K562 (cell line): Measurements from ENCODE around the gene RNF26. TPM values are rescaled to one million over a fixed set of nuclear protein-coding genes. Genes with fewer than 3 reads are reported as not detected.

Experiments
- CREBBP ChIP-seq: IDR thresholded peaks from one replicate; pipeline ENCODE4 v1.6.1; 2012; ENCODE audit warnings: low read depth, mild to moderate bottlenecking, control low read depth, inconsistent platforms, low read length
- ETV6 ChIP-seq, 3 experiments: fragments of 150-350 bp in 1 of 3; sonication (generic) in 1 of 3; formaldehyde crosslinking in 1 of 3; IDR thresholded peaks; 2 replicates each; pipeline versions ENCODE4 v1.6.1 to v1.8.0; 2014 to 2022; ENCODE audit warnings: borderline replicate concordance in 2 of 3, low read depth in 2 of 3, antibody characterized with exemption in 1 of 3, low read length in 1 of 3, mild to moderate bottlenecking in 1 of 3, missing genetic modification reagents in 1 of 3
- EZH2 ChIP-seq: IDR thresholded peaks from 2 replicates; pipeline ENCODE4 v1.6.1; 2012; ENCODE audit warnings: low read depth, mild to moderate bottlenecking, inconsistent platforms, low read length, borderline replicate concordance
- FOSL1 ChIP-seq: fragments of 200-800 bp; sonication (Bioruptor generic); conservative IDR thresholded peaks from 2 replicates; pipeline ENCODE4 v1.6.1; 2016; ENCODE audit warnings: missing genetic modification characterization, missing compliant biosample characterization
- KDM4B ChIP-seq, 2 experiments: fragments of 450-650 bp in 1 of 2; sonication (generic) in 1 of 2; IDR thresholded peaks; 2 replicates each; pipeline ENCODE4 v1.6.1; 2016 to 2017; ENCODE audit warnings: borderline replicate concordance in 2 of 2, antibody characterized with exemption in 1 of 2, low read depth in 1 of 2, mild to moderate bottlenecking in 1 of 2
- NR2C1 ChIP-seq, 2 experiments: fragments of 450-650 bp; IDR thresholded peaks; 2 replicates each; pipeline ENCODE4 v1.6.1; 2017; ENCODE audit warnings: mild to moderate bottlenecking in 2 of 2, antibody characterized with exemption in 1 of 2, inconsistent platforms in 1 of 2, missing compliant biosample characterization in 1 of 2, missing genetic modification characterization in 1 of 2
- PHF20 ChIP-seq: fragments of 450-650 bp; IDR thresholded peaks from 2 replicates; pipeline ENCODE4 v1.6.1; 2018; ENCODE audit not compliant: partially characterized antibody
- PHF8 ChIP-seq: fragments of 200-600 bp; sonication (generic); IDR thresholded peaks from 2 replicates; pipeline ENCODE4 v1.6.1; 2012; ENCODE audit warnings: mixed run types, mild to moderate bottlenecking, inconsistent platforms, low read length, moderate library complexity, borderline replicate concordance
- RAD21 ChIP-seq, 2 experiments: fragments of 250-450 bp in 1 of 2; fragments of 450-650 bp in 1 of 2; sonication (Bioruptor Pico) in 1 of 2; formaldehyde crosslinking in 1 of 2; IDR thresholded peaks in 1 of 2; conservative IDR thresholded peaks in 1 of 2; 2 replicates each; pipeline versions ENCODE4 v1.4.0 to v1.8.0; 2020 to 2022; ENCODE audit warnings: mild to moderate bottlenecking in 2 of 2, moderate library complexity in 1 of 2
- XRCC4 ChIP-seq: IDR thresholded peaks from one replicate; pipeline ENCODE4 v1.6.1; 2011; ENCODE audit not compliant: insufficient read depth, insufficient read length; ENCODE audit errors: extremely low read depth
- ZKSCAN3 ChIP-seq: fragments of 250-450 bp; sonication (Bioruptor Pico); IDR thresholded peaks from 2 replicates; pipeline ENCODE4 v1.4.0; 2020
- ZNF212 ChIP-seq: fragments of 450-650 bp; formaldehyde crosslinking; IDR thresholded peaks from 2 replicates; pipeline ENCODE4 v1.4.0; 2020; ENCODE audit warnings: mild to moderate bottlenecking
- ZNF311 ChIP-seq: fragments of 250-450 bp; sonication (Bioruptor Pico); IDR thresholded peaks from 2 replicates; pipeline ENCODE4 v1.4.0; 2020; ENCODE audit warnings: mild to moderate bottlenecking, moderate library complexity
- ZNF583 ChIP-seq: fragments of 250-450 bp; sonication (Bioruptor Pico); IDR thresholded peaks from 2 replicates; pipeline ENCODE4 v1.4.0; 2020
- ZNF717 ChIP-seq: fragments of 250-450 bp; sonication (Bioruptor Pico); IDR thresholded peaks from 2 replicates; pipeline ENCODE4 v1.5.0; 2021
- ZNF77 ChIP-seq: fragments of 250-450 bp; sonication (Bioruptor Pico); IDR thresholded peaks from 2 replicates; pipeline ENCODE4 v1.5.0; 2020
- ZNF780A ChIP-seq: fragments of 250-450 bp; sonication (Bioruptor Pico); IDR thresholded peaks from 2 replicates; pipeline ENCODE4 v1.5.0; 2021; ENCODE audit warnings: mild to moderate bottlenecking
- polyA plus RNA-seq, 8 experiments: library from polyadenylated mRNA; depleted of rRNA in 4 of 8; stranded (reverse) in 5 of 8; unstranded in 3 of 8; fragments of >200 nt; fragmentation: Nextera tagmentation in 2 of 8; fragmentation: Illumina TruSeq in 1 of 8; extraction: Ambion mirVana in 2 of 8; extraction: Trizol in 1 of 8; gene quantifications; 2 replicates each; pipeline versions ENCODE4 v1.2.1 to v1.2.3, GENCODE V29; 2011 to 2014; ENCODE audit warnings: inconsistent platforms in 1 of 8, missing spikeins in 1 of 8
- total RNA-seq, 7 experiments: library from RNA; depleted of rRNA in 6 of 7; stranded (reverse); fragments of >200 nt in 6 of 7; fragmentation: Illumina TruSeq in 2 of 7; extraction: Trizol in 2 of 7; gene quantifications; 2 replicates each; pipeline versions ENCODE4 v1.2.1 to v1.2.3, GENCODE V29; 2011 to 2021; ENCODE audit warnings: low replicate concordance in 1 of 7
- TF ChIP-seq, protein P1 (sequence below): sonication (generic); formaldehyde crosslinking; IDR thresholded peaks from 2 replicates; pipeline ENCODE4 v1.8.1; 2022; ENCODE audit warnings: missing genetic modification reagents
- TF ChIP-seq, protein P2 (sequence below): sonication (generic); formaldehyde crosslinking; IDR thresholded peaks from 2 replicates; pipeline ENCODE4 v1.8.0; 2022; ENCODE audit warnings: mild to moderate bottlenecking, missing genetic modification reagents
- TF ChIP-seq, protein P3 (sequence below): fragments of 250-450 bp; sonication (Bioruptor Pico); IDR thresholded peaks from 2 replicates; pipeline ENCODE4 v1.4.0; 2020
- TF ChIP-seq, protein P4 (sequence below): fragments of 450-650 bp; formaldehyde crosslinking; IDR thresholded peaks from 2 replicates; pipeline ENCODE4 v1.4.0; 2022; ENCODE audit warnings: missing genetic modification characterization

RNF26 gene
- total and polyA plus RNA-seq, 9 of the 15 experiments (the other 6 are each of a cell fraction or from before 2014, with no cell fraction given), result 5.3 to 53.6 (median 12.7) TPM

DNA sequence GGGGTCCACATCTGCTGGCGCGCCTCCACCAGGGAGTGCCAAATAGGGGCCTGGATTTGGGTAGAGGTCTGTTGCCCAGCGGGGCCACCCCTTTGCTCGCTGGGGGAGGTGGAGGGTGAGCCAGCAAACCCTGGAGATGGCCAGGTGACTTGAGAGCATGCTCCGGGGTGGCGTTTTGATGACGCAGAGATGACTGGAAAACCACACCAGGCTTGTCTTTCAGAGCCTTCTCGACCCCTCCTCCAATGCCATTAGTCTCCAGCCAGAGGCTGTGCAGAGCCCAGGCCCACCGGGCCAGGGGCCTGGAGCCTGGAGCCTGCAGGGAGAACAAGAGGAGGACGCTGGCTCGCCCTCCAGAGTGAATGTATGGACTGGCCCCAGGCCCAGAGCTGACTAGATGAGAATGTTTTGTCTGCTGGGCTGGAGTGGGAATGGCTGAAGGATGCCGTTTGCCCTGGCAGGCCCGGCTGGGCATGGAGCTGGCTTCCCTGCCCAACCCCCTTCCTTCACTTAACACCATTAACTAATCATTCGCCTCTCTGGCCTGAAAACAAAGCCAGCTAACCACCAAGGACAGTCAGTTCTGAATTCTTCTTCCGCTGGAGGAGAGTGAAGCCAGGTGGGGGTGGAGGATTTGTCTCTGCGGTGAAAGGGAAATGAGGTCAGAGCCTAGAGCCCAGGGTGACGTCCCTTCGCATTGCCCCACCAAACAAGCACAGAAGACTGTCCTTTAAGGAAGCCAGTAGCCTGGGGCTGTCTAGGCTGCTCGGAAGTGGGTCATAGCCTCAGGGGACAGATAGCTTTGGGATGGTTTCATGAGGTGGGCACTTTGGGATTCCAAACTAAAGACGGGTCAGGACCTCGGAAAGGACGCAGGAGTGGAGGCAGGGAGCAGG is 15.8 kb upstream of the RNF26 start (continued):
- TF ChIP-seq RAD21 (CRISPR knock-in tag; conservative IDR thresholded peaks at IDR 0.05 in 1 of 2, IDR thresholded peaks at IDR 0.05 in 1 of 2) (no peak), PHF8 (peak; percentile 61; the same call in 1 of the 2 replicates), EZH2 (no peak), ZNF583 (CRISPR knock-in tag) (peak; percentile 56; the same call in 1 of the 2 replicates), ZNF780A (CRISPR knock-in tag) (no peak), ZNF77 (CRISPR knock-in tag) (no peak), ZNF717 (no peak), PHF20 (peak; percentile 46), ZNF212 (CRISPR knock-in tag) (no peak), CREBBP (no peak), FOSL1 (tag) (peak; percentile 55), ETV6 (IDR thresholded peaks at IDR 0.05; ENCODE audit: borderline replicate concordance in 1 of 2, low read depth in 2 of 2, low read length in 1 of 2) (no peak), ETV6 (CRISPR knock-in tag; IDR thresholded peaks at IDR 0.05; ENCODE audit: borderline replicate concordance) (no peak), ZNF311 (CRISPR knock-in tag) (peak; percentile 49; the same call in 1 of the 2 replicates), KDM4B (IDR thresholded peaks at IDR 0.05; ENCODE audit: borderline replicate concordance in 2 of 2, low read depth in 1 of 2) (no peak), ZKSCAN3 (no peak), NR2C1 (IDR thresholded peaks at IDR 0.05) (no peak), NR2C1 (tag; IDR thresholded peaks at IDR 0.05) (no peak; the same call in 1 of the 2 replicates), XRCC4 (no peak)
- TF ChIP-seq, protein P1, sequence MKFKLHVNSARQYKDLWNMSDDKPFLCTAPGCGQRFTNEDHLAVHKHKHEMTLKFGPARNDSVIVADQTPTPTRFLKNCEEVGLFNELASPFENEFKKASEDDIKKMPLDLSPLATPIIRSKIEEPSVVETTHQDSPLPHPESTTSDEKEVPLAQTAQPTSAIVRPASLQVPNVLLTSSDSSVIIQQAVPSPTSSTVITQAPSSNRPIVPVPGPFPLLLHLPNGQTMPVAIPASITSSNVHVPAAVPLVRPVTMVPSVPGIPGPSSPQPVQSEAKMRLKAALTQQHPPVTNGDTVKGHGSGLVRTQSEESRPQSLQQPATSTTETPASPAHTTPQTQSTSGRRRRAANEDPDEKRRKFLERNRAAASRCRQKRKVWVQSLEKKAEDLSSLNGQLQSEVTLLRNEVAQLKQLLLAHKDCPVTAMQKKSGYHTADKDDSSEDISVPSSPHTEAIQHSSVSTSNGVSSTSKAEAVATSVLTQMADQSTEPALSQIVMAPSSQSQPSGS, result no peak
- TF ChIP-seq, protein P2, sequence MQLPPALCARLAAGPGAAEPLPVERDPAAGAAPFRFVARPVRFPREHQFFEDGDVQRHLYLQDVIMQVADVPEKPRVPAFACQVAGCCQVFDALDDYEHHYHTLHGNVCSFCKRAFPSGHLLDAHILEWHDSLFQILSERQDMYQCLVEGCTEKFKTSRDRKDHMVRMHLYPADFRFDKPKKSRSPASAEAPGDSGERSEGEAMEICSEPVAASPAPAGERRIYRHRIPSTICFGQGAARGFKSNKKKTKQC (CRISPR knock-in tag), result peak; percentile 50; the same call in 1 of the 2 replicates
- TF ChIP-seq, protein P3, sequence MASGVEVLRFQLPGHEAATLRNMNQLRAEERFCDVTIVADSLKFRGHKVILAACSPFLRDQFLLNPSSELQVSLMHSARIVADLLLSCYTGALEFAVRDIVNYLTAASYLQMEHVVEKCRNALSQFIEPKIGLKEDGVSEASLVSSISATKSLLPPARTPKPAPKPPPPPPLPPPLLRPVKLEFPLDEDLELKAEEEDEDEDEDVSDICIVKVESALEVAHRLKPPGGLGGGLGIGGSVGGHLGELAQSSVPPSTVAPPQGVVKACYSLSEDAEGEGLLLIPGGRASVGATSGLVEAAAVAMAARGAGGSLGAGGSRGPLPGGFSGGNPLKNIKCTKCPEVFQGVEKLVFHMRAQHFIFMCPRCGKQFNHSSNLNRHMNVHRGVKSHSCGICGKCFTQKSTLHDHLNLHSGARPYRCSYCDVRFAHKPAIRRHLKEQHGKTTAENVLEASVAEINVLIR (CRISPR knock-in tag), result peak; percentile 48; the same call in 1 of the 2 replicates
- TF ChIP-seq, protein P4, sequence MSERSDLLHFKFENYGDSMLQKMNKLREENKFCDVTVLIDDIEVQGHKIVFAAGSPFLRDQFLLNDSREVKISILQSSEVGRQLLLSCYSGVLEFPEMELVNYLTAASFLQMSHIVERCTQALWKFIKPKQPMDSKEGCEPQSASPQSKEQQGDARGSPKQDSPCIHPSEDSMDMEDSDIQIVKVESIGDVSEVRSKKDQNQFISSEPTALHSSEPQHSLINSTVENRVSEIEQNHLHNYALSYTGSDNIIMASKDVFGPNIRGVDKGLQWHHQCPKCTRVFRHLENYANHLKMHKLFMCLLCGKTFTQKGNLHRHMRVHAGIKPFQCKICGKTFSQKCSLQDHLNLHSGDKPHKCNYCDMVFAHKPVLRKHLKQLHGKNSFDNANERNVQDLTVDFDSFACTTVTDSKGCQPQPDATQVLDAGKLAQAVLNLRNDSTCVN (CRISPR knock-in tag), result no peak
